HepG2 (cell line): ENCODE data around the gene APC2. TPM values are rescaled to one million over a fixed set of nuclear protein-coding genes. Genes with fewer than 3 reads are reported as not detected.

ENCODE experiments used
- ATAC-seq: fragments of 200-7000 bp; cut with Tn5 transposase; 3 replicates; pipeline ENCODE4 v1.9.1; 2020; ENCODE audit warnings: mild to moderate bottlenecking, moderate library complexity
- BruUV-seq: library from RNA; stranded (reverse); fragments of 400-500 nt; replicated peaks from 2 replicates; lab custom pipeline; 2021; lab: Mats Ljungman, UMichigan
- CTCF ChIA-PET: fragments of 300-600 bp; formaldehyde crosslinking; extraction: SDS; loops from one replicate; lab custom pipeline; 2021; ENCODE audit warnings: low total read pairs, inconsistent platforms, low intra/inter-chr PET ratio; lab: Yijun Ruan, JAX
- POLR2A ChIA-PET: fragments of 350-600 bp; sonication (Branson Sonifier 250); formaldehyde crosslinking; loops from one replicate; lab custom pipeline; 2020; ENCODE audit warnings: antibody characterized with exemption, inconsistent platforms; lab: Yijun Ruan, JAX
- DNase-seq: peaks from one replicate; pipeline ENCODE4 v3.0.0-alpha.2; 2015; ENCODE audit warnings: low spot score
- FAIRE-seq: peaks from 3 replicates; lab custom pipeline; 2011; peaks lifted over from hg19 to GRCh38; lab: Jason Lieb, UNC
- H2AFZ ChIP-seq: one replicate; pipeline ENCODE4 v1.6.1; 2011; ENCODE audit warnings: low read length, inconsistent platforms
- H3K27ac ChIP-seq: fragments of 300-600 bp; 3 replicates; pipeline ENCODE4 v1.8.0; 2011; ENCODE audit warnings: mixed run types, mild to moderate bottlenecking, mixed read lengths, low read length, inconsistent platforms; ENCODE audit not compliant: insufficient read depth; ENCODE audit errors: extremely low read length
- H3K27me3 ChIP-seq, 2 experiments: fragments of 200-600 bp in 1 of 2; 2 replicates in 1 of 2; 3 replicates in 1 of 2; pipeline versions ENCODE4 v1.6.0 to v1.8.0; 2011; ENCODE audit warnings: low read length in 2 of 2, mild to moderate bottlenecking in 2 of 2, moderate library complexity in 2 of 2, inconsistent platforms in 1 of 2; ENCODE audit not compliant: insufficient read depth in 2 of 2, control insufficient read depth in 1 of 2
- H3K36me3 ChIP-seq, 2 experiments: fragments of 200-600 bp in 1 of 2; replicated peaks in 1 of 2; 2 replicates in 1 of 2; 3 replicates in 1 of 2; pipeline versions ENCODE4 v1.5.1 to v1.8.0; 2011; ENCODE audit warnings: low read length in 2 of 2, inconsistent platforms in 1 of 2; ENCODE audit not compliant: insufficient read depth in 2 of 2, control insufficient read depth in 1 of 2
- H3K4me1 ChIP-seq: 2 replicates; pipeline ENCODE4 v1.5.1; 2012; ENCODE audit warnings: low read length, inconsistent platforms; ENCODE audit not compliant: insufficient read depth
- H3K4me2 ChIP-seq: 2 replicates; pipeline ENCODE4 v1.6.0; 2011; ENCODE audit warnings: low read depth, low read length, inconsistent platforms
- H3K4me3 ChIP-seq, 3 experiments: fragments of 200-600 bp in 1 of 3; sonication (generic), shearing (Covaris generic) in 1 of 3; replicated peaks in 1 of 3; 2 replicates each; pipeline ENCODE4 v1.5.1; 2011 to 2016; ENCODE audit warnings: low read length in 3 of 3, inconsistent platforms in 2 of 3, low read depth in 2 of 3, mild to moderate bottlenecking in 2 of 3, control low read depth in 1 of 3, mixed read lengths in 1 of 3; ENCODE audit not compliant: insufficient read depth in 1 of 3
- H3K79me2 ChIP-seq: one replicate; pipeline ENCODE4 v1.6.1; 2011; ENCODE audit warnings: low read length, inconsistent platforms; ENCODE audit not compliant: insufficient read depth
- H3K9ac ChIP-seq: 2 replicates; pipeline ENCODE4 v1.6.0; 2011; ENCODE audit warnings: mild to moderate bottlenecking, low read depth, low read length, inconsistent platforms; ENCODE audit not compliant: insufficient read depth
- H3K9me3 ChIP-seq: 2 replicates; pipeline ENCODE4 v1.5.1; 2012; ENCODE audit warnings: mild to moderate bottlenecking, low read length
- H4K20me1 ChIP-seq: 2 replicates; pipeline ENCODE4 v1.6.0; 2011; ENCODE audit warnings: inconsistent platforms, mild to moderate bottlenecking, low read length, moderate library complexity; ENCODE audit not compliant: insufficient read depth
- AGO2 ChIP-seq: fragments of 200-400 bp; formaldehyde crosslinking; optimal IDR thresholded peaks from 2 replicates; pipeline ENCODE3; 2017; ENCODE audit warnings: mild to moderate bottlenecking, low read depth, low read length, moderate library complexity
- JDP2 ChIP-seq: sonication (generic); formaldehyde crosslinking; IDR thresholded peaks from 2 replicates; pipeline ENCODE4 v1.8.1; 2022; ENCODE audit warnings: missing genetic modification reagents, borderline replicate concordance
- RBFOX2 ChIP-seq: fragments of 200-400 bp; formaldehyde crosslinking; IDR thresholded peaks from 2 replicates; pipeline ENCODE4 v1.6.1; 2017; ENCODE audit warnings: low read depth, mild to moderate bottlenecking, low read length
- RBM22 ChIP-seq: fragments of 200-400 bp; formaldehyde crosslinking; optimal IDR thresholded peaks from 2 replicates; pipeline ENCODE3; 2017; ENCODE audit warnings: mild to moderate bottlenecking, low read length, moderate library complexity
- ZNF792 ChIP-seq: IDR thresholded peaks from 2 replicates; pipeline ENCODE4 v1.6.1; 2016
- WGBS: methylation state at CpG from one replicate; pipeline ENCODE4 v1.1.6; 2017; ENCODE audit warnings: low lambda C conversion rate; 5-methylcytosine and 5-hydroxymethylcytosine counted together
- in situ Hi-C: cut with HindIII; loops from 2 replicates; pipeline ENCODE4 v1.10.0; 2017; ENCODE audit warnings: low pct_unique_long_range_greater_than_20kb; ENCODE audit not compliant: extremely low pct_ligation_motif_present
- intact Hi-C: fragments of 100-400 bp; cut with micrococcal nuclease; formaldehyde crosslinking; loops from one replicate; pipeline ENCODE4 v1.10.0; 2022; ENCODE audit not compliant: unreplicated experiment
- polyA plus RNA-seq, 8 experiments: library from polyadenylated mRNA; depleted of rRNA in 3 of 8; stranded (reverse) in 7 of 8; unstranded in 1 of 8; fragments of >200 nt; fragmentation: Illumina TruSeq in 4 of 8; extraction: Trizol in 4 of 8; gene quantifications; 2 replicates each; pipeline versions ENCODE4 v1.2.1 to v1.2.3, GENCODE V29; 2011 to 2016; ENCODE audit warnings: low read depth in 4 of 8, missing spikeins in 1 of 8, mixed read lengths in 1 of 8; ENCODE audit not compliant: insufficient read depth in 1 of 8
- total RNA-seq, 5 experiments: library from RNA; depleted of rRNA; stranded (reverse); fragments of >200 nt; fragmentation: Illumina TruSeq; extraction: Trizol; gene quantifications; 2 replicates each; pipeline ENCODE4 v1.2.3, GENCODE V29; 2016; ENCODE audit warnings: low read depth in 1 of 5

Gene APC2
- total and polyA plus RNA-seq, 2 of the 13 experiments (the other 11 are each of a cell fraction or from before 2014, with no cell fraction given), result 0.08 to 0.22 TPM

DNA sequence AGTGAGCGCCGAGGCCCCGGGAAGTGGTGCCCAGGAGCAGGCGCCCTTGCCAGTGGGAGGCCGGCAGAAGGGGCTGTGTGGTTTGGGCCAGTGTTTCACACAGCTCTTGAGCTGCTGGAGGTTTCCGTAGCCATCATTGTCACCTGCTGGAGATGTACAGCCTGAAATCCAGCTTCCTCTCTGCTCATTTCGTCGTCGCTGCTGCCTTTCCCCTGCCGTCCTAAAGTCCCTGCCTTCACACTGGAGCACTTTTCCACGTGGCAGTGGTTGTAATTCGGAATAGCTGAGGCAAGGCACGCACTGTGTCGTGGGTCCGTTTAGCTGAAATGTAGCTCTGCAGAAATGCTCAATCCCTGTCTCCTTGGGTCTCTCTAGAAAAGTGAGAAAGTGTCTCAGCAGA lies 29.3 kb upstream of the APC2 start:
- in situ Hi-C loops (no loop called here), intact Hi-C loops (no loop called here)
- H3K9me3 ChIP-seq, result no peaks in the 10 kb centered on the region
- CTCF ChIA-PET, result no interaction called here
- 97% methylated on average over 10 of the region's 15 CpGs for WGBS
- TF ChIP-seq RBM22 (peak; percentile 83), ZNF792 (no peak)
- no peak overlapping the region for H3K27ac ChIP-seq
- H3K36me3 ChIP-seq, result peaks cover 27 to 69% of the 10 kb centered on the region in 2 experiments
- DNase-seq, result no peak
- peaks cover 65% of the 10 kb centered on the region for H3K4me1 ChIP-seq
- FAIRE-seq, result no peak
- no peak overlapping the region for H3K9ac ChIP-seq
- no TSS peak for BruUV-seq
- no peak overlapping the region for H3K4me2 ChIP-seq
- H3K27me3 ChIP-seq, result no peaks in the 10 kb centered on the region
- POLR2A ChIA-PET, result no interaction called here
- H4K20me1 ChIP-seq, result peaks cover 42% of the 10 kb centered on the region
- no peak overlapping the region for H2AFZ ChIP-seq
- peaks cover 65% of the 10 kb centered on the region for H3K79me2 ChIP-seq
- no peak overlapping the region for H3K4me3 ChIP-seq
- ATAC-seq, result no peak

DNA sequence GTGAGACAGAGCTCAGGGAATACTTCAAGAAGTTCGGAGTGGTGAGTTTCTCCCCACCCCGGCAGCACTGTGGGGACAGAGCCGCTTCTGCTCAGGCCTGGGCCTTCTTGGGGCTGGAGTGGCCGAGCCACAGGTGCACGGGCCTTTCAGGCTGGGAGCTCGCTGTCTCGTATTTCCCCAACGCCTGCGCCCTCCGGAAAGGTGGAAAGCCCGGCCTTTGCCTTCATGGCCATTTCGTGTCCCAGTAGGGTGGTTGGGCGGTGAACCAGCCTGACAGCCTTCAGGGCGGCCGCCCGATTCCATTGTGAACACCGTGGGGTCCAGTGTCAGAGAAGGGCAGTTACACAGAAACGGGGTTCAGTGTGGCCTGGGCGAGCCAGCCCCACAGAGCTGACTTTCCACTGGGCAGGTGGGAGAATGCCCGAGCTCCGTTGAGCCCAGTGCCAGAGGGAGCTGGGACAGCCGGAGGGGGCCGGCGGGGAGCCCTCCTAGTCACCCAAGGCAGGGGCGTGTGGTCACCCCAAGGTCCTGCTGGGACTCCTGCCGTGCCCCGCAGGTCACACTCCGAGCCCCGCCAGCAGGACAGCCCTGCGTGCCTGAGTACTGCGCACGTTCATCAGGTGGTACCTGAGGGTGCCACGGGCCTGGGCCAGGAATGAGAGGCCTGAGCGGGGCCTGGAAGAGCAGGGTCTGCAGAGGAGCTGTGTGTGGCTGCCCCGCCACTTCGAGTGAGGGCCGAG lies 28.5 kb upstream of the APC2 start:
- TF ChIP-seq AGO2, result peak; percentile 89
- TF ChIP-seq RBFOX2, result peak; percentile 42; the same call in 1 of the 2 replicates
- TF ChIP-seq JDP2 (CRISPR knock-in tag), result no peak
- peak; percentile 80 for TF ChIP-seq RBM22
- Histone ChIP-seq H4K20me1 (peaks cover 34% of the 10 kb centered on the region), H2AFZ (no peak overlapping the region), H3K79me2 (peaks cover 65% of the 10 kb centered on the region), H3K9ac (no peak overlapping the region), H3K27me3 (no peaks in the 10 kb centered on the region), H3K4me2 (no peak overlapping the region), H3K4me3 (no peak overlapping the region), H3K4me1 (peaks cover 61% of the 10 kb centered on the region), H3K27ac (peak overlapping the region; percentile 27), H3K36me3 (peaks cover 32 to 76% of the 10 kb centered on the region in 2 experiments), H3K9me3 (no peaks in the 10 kb centered on the region)
- POLR2A ChIA-PET, result interaction anchor here (2.5 kb wide), 1 partner anchor 8 kb away, joined by 6 read pairs; no protein-coding TSS in a partner anchor
- no peak for ATAC-seq
- no peak for FAIRE-seq
- in situ Hi-C loops (no loop called here), intact Hi-C loops (no loop called here)
- CTCF ChIA-PET, result no interaction called here
- WGBS, result 95% methylated on average over 21 of the region's 37 CpGs
- BruUV-seq, result no TSS peak
- DNase-seq, result no peak
